PC-3 (cell line): ENCODE results near the gene PLXNB2.

Experiments used
- EZH2 ChIP-seq: fragments of 300-600 bp; sonication (generic); IDR thresholded peaks from one replicate; pipeline ENCODE4 v1.6.1; 2017; ENCODE audit warnings: antibody characterized with exemption, mild to moderate bottlenecking, low read length; ENCODE audit not compliant: unreplicated experiment
- EZH2phosphoT487 ChIP-seq: fragments of 300-600 bp; sonication (generic); IDR thresholded peaks from 2 replicates; pipeline ENCODE4 v1.6.1; 2018; ENCODE audit warnings: mild to moderate bottlenecking, antibody characterized with exemption, low read length, borderline replicate concordance
- TF ChIP-seq, protein P1 (sequence below): fragments of 300-600 bp; sonication (generic); conservative IDR thresholded peaks from 2 replicates; pipeline ENCODE4 v1.5.1; 2017; ENCODE audit warnings: antibody characterized with exemption, low read depth, mild to moderate bottlenecking, low read length

DNA sequence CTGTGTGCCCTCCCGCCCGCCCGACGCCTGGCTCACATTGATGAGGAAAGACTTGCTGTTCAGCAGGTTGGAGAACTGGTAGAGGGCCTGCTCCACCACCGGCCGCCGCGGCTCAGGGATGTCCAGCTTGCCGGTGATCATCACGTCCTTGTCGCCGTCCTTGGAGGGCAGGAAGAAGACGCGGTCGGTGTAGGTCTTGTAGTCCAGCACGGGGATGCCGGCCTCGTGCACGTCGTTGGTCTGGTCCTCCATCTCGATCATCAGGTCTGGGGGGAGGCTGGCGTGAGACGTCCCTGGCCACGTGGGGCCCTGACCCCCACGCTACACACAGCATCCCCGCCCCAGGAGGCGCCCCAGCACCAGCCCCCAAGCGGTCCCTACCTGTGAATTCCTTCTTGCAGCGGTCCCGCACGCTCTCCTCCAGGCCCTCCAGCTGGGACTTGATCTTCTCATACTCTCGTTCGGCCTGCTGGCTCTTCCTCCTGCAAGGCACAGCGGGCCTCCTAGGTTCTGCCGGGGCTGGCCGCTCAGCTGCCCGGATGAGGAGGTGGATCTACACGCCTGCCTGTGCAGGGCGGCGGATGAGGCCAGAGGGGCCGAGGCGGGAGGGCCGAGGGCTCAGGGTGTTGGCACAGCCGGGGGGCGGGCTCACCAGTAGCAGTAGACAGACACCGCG lies 26.6 kb downstream of the PLXNB2 start:
- TF ChIP-seq, protein P1, sequence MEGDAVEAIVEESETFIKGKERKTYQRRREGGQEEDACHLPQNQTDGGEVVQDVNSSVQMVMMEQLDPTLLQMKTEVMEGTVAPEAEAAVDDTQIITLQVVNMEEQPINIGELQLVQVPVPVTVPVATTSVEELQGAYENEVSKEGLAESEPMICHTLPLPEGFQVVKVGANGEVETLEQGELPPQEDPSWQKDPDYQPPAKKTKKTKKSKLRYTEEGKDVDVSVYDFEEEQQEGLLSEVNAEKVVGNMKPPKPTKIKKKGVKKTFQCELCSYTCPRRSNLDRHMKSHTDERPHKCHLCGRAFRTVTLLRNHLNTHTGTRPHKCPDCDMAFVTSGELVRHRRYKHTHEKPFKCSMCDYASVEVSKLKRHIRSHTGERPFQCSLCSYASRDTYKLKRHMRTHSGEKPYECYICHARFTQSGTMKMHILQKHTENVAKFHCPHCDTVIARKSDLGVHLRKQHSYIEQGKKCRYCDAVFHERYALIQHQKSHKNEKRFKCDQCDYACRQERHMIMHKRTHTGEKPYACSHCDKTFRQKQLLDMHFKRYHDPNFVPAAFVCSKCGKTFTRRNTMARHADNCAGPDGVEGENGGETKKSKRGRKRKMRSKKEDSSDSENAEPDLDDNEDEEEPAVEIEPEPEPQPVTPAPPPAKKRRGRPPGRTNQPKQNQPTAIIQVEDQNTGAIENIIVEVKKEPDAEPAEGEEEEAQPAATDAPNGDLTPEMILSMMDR: no peak
- TF ChIP-seq EZH2: no peak
- no peak for TF ChIP-seq EZH2phosphoT487
